ENCODE measurements around the gene SLC7A7. TPM values are rescaled to one million over a fixed set of nuclear protein-coding genes. Genes with fewer than 3 reads are reported as not detected.
"Not testable (repeated sequence)": the region's sequence is repeated elsewhere in the genome, so short reads cannot be mapped to it uniquely, and the experiment has no call there.

Gene SLC7A7
- total RNA-seq, 1 donor from 2014 or later, result 7.4 TPM

- no peak overlapping the region for H3K4me3 ChIP-seq
- no peaks in the 10 kb centered on the region for H3K27me3 ChIP-seq
- intact Hi-C loops (cut with DNase I), result no loop called here
- H3K36me3 ChIP-seq, result no peaks in the 10 kb centered on the region
- TF ChIP-seq CTCF (IDR thresholded peaks at IDR 0.05) (no peak), POLR2AphosphoS5 (IDR thresholded peaks at IDR 0.05; ENCODE audit: insufficient read depth in 1 of 2, low read depth in 1 of 2) (no peak), POLR2A (IDR thresholded peaks at IDR 0.05) (no peak)
- H3K27ac ChIP-seq, result no peak overlapping the region
- no peak for DNase-seq (ENCODE audit: extremely low spot score in 2 of 2)
- H3K4me1 ChIP-seq, result no peaks in the 10 kb centered on the region
- no peaks in the 10 kb centered on the region for H3K9me3 ChIP-seq
Observed at GRCh38 chr14:22794551-22794951, 20.7 kb downstream of the SLC7A7 start.

- Histone ChIP-seq H3K9me3 (no peaks in the 10 kb centered on the region), H3K36me3 (no peaks in the 10 kb centered on the region), H3K27me3 (no peaks in the 10 kb centered on the region), H3K4me3 (no peak overlapping the region), H3K4me1 (no peaks in the 10 kb centered on the region), H3K27ac (no peak overlapping the region)
- intact Hi-C loops (cut with DNase I), result no loop called here
- no peak for DNase-seq (ENCODE audit: extremely low spot score in 2 of 2)
- TF ChIP-seq CTCF (IDR thresholded peaks at IDR 0.05) (no peak), POLR2AphosphoS5 (IDR thresholded peaks at IDR 0.05; ENCODE audit: insufficient read depth in 1 of 2, low read depth in 1 of 2) (no peak), POLR2A (IDR thresholded peaks at IDR 0.05) (no peak)
Observed at GRCh38 chr14:22793976-22794375, 21.3 kb downstream of the SLC7A7 start.

- H3K4me3 ChIP-seq; DNase-seq (ENCODE audit: extremely low spot score in 2 of 2); H3K27me3 ChIP-seq; H3K4me1 ChIP-seq; intact Hi-C loops (cut with DNase I); H3K27ac ChIP-seq; H3K9me3 ChIP-seq; H3K36me3 ChIP-seq: not testable (repeated sequence)
Observed at GRCh38 chr14:22793550-22793949, 21.7 kb downstream of the SLC7A7 start.

- TF ChIP-seq POLR2A (IDR thresholded peaks at IDR 0.05) (no peak), POLR2AphosphoS5 (IDR thresholded peaks at IDR 0.05; ENCODE audit: insufficient read depth in 1 of 2, low read depth in 1 of 2) (no peak), CTCF (IDR thresholded peaks at IDR 0.05) (no peak)
Observed at GRCh38 chr14:22792158-22792557, 23.1 kb downstream of the SLC7A7 start.

GRCh38 chr14:22791301-22791700, 23.9 kb downstream of the SLC7A7 start:
- Histone ChIP-seq H3K9me3 (no peaks in the 10 kb centered on the region), H3K27me3 (no peaks in the 10 kb centered on the region), H3K4me1 (no peaks in the 10 kb centered on the region), H3K27ac (no peak overlapping the region), H3K36me3 (no peaks in the 10 kb centered on the region), H3K4me3 (no peak overlapping the region)
- intact Hi-C loops (cut with DNase I), result no loop called here
- no peak for DNase-seq (ENCODE audit: extremely low spot score in 2 of 2)
- TF ChIP-seq POLR2AphosphoS5 (IDR thresholded peaks at IDR 0.05; ENCODE audit: insufficient read depth in 1 of 2, low read depth in 1 of 2) (no peak), POLR2A (IDR thresholded peaks at IDR 0.05) (no peak), CTCF (IDR thresholded peaks at IDR 0.05) (no peak)

More at GRCh38 chr14:22792158-22792557, 23.1 kb downstream of the SLC7A7 start:
- intact Hi-C loops (cut with DNase I), result no loop called here
- DNase-seq (ENCODE audit: extremely low spot score in 2 of 2), result no peak
- no peak overlapping the region for H3K27ac ChIP-seq
- no peaks in the 10 kb centered on the region for H3K4me1 ChIP-seq
- H3K36me3 ChIP-seq, result no peaks in the 10 kb centered on the region
- H3K4me3 ChIP-seq, result no peak overlapping the region
- H3K9me3 ChIP-seq, result no peaks in the 10 kb centered on the region
- H3K27me3 ChIP-seq, result no peaks in the 10 kb centered on the region

GRCh38 chr14:22786685-22787084, 28.6 kb downstream of the SLC7A7 start:
- TF ChIP-seq POLR2A (IDR thresholded peaks at IDR 0.05), result no peak
- no peak for TF ChIP-seq POLR2AphosphoS5 (IDR thresholded peaks at IDR 0.05; ENCODE audit: insufficient read depth in 1 of 2, low read depth in 1 of 2)
- TF ChIP-seq CTCF (IDR thresholded peaks at IDR 0.05), result no peak
- no peaks in the 10 kb centered on the region for H3K9me3 ChIP-seq
- H3K4me1 ChIP-seq, result no peaks in the 10 kb centered on the region
- no peak for DNase-seq (ENCODE audit: extremely low spot score in 2 of 2)
- no peaks in the 10 kb centered on the region for H3K27me3 ChIP-seq
- H3K27ac ChIP-seq, result no peak overlapping the region
- intact Hi-C loops (cut with DNase I), result no loop called here
- no peaks in the 10 kb centered on the region for H3K36me3 ChIP-seq
- no peak overlapping the region for H3K4me3 ChIP-seq
